SK-N-SH treated with all-trans-retinoic acid at 6 μM for 48 hours (cell line): ENCODE measurements around the gene ZFYVE1.

Experiments used
- ATAC-seq: fragments of 200-7000 bp; cut with Tn5 transposase; 3 replicates; pipeline ENCODE4 v1.9.1; 2020; ENCODE audit warnings: mild to moderate bottlenecking, moderate library complexity
- ARNTL ChIP-seq: fragments of 450-650 bp; formaldehyde crosslinking; IDR thresholded peaks from 2 replicates; pipeline ENCODE4 v1.5.0; 2020; ENCODE audit warnings: low read depth, mild to moderate bottlenecking, moderate library complexity, borderline replicate concordance
- BACH2 ChIP-seq: fragments of 250-450 bp; sonication (Bioruptor Pico); IDR thresholded peaks from 2 replicates; pipeline ENCODE4 v1.9.0; 2021; ENCODE audit warnings: mild to moderate bottlenecking, borderline replicate concordance
- CSDC2 ChIP-seq: fragments of 250-450 bp; sonication (Bioruptor Pico); IDR thresholded peaks from 2 replicates; pipeline ENCODE4 v1.5.0; 2020; ENCODE audit warnings: mild to moderate bottlenecking, moderate library complexity
- ESRRG ChIP-seq: fragments of 250-450 bp; sonication (Bioruptor Pico); IDR thresholded peaks from 2 replicates; pipeline ENCODE4 v1.6.1; 2021; ENCODE audit warnings: mild to moderate bottlenecking
- GLIS3 ChIP-seq: fragments of 250-450 bp; sonication (Bioruptor Pico); IDR thresholded peaks from 2 replicates; pipeline ENCODE4 v1.5.0; 2020; ENCODE audit warnings: mild to moderate bottlenecking, moderate library complexity
- ISL1 ChIP-seq: fragments of 250-450 bp; sonication (Bioruptor Pico); IDR thresholded peaks from 2 replicates; pipeline ENCODE4 v2.1.2; 2022; ENCODE audit warnings: mild to moderate bottlenecking, moderate library complexity
- OSR1 ChIP-seq: fragments of 250-450 bp; sonication (Bioruptor Pico); IDR thresholded peaks from 2 replicates; pipeline ENCODE4 v1.8.0; 2022; ENCODE audit warnings: moderate library complexity, mild to moderate bottlenecking, inconsistent platforms
- PPARA ChIP-seq: fragments of 250-450 bp; sonication (Bioruptor Pico); IDR thresholded peaks from 2 replicates; pipeline ENCODE4 v1.5.0; 2020; ENCODE audit warnings: mild to moderate bottlenecking, borderline replicate concordance
- TCF4 ChIP-seq: fragments of 250-450 bp; sonication (Bioruptor Pico); IDR thresholded peaks from 2 replicates; pipeline ENCODE4 v1.8.0; 2021; ENCODE audit warnings: mild to moderate bottlenecking, moderate library complexity, borderline replicate concordance
- TOX ChIP-seq: fragments of 250-450 bp; sonication (Bioruptor Pico); IDR thresholded peaks from 2 replicates; pipeline ENCODE4 v1.8.0; 2021; ENCODE audit warnings: mild to moderate bottlenecking, moderate library complexity, borderline replicate concordance
- ZC3H10 ChIP-seq: fragments of 250-450 bp; sonication (Bioruptor Pico); IDR thresholded peaks from 2 replicates; pipeline ENCODE4 v1.5.1; 2021; ENCODE audit warnings: mild to moderate bottlenecking, moderate library complexity
- ZFP3 ChIP-seq: fragments of 250-450 bp; sonication (Bioruptor Pico); IDR thresholded peaks from 2 replicates; pipeline ENCODE4 v1.5.0; 2020; ENCODE audit warnings: mild to moderate bottlenecking, moderate library complexity
- ZFP30 ChIP-seq: fragments of 450-650 bp; formaldehyde crosslinking; IDR thresholded peaks from 2 replicates; pipeline ENCODE4 v1.5.0; 2022; ENCODE audit warnings: mild to moderate bottlenecking, moderate library complexity
- ZNF565 ChIP-seq: fragments of 450-650 bp; formaldehyde crosslinking; conservative IDR thresholded peaks from 2 replicates; pipeline ENCODE4 v1.5.0; 2020; ENCODE audit warnings: low read depth, mild to moderate bottlenecking, moderate library complexity
- ZNF70 ChIP-seq: fragments of 450-650 bp; formaldehyde crosslinking; IDR thresholded peaks from 2 replicates; pipeline ENCODE4 v1.5.0; 2020; ENCODE audit warnings: mild to moderate bottlenecking, moderate library complexity
- ZNF8 ChIP-seq: fragments of 450-650 bp; formaldehyde crosslinking; IDR thresholded peaks from 2 replicates; pipeline ENCODE4 v1.5.0; 2020; ENCODE audit warnings: mild to moderate bottlenecking, moderate library complexity
- TF ChIP-seq, protein P1 (sequence below): fragments of 250-450 bp; sonication (Bioruptor Pico); IDR thresholded peaks from 2 replicates; pipeline ENCODE4 v1.8.0; 2020; ENCODE audit warnings: mild to moderate bottlenecking, moderate library complexity, borderline replicate concordance
- TF ChIP-seq, protein P2 (sequence below): fragments of 250-450 bp; sonication (Bioruptor Pico); IDR thresholded peaks from 2 replicates; pipeline ENCODE4 v1.5.1; 2020; ENCODE audit warnings: low read depth, mild to moderate bottlenecking, moderate library complexity
- TF ChIP-seq, protein P3 (sequence below): fragments of 250-450 bp; sonication (Bioruptor Pico); IDR thresholded peaks from 2 replicates; pipeline ENCODE4 v1.5.0; 2020; ENCODE audit warnings: mild to moderate bottlenecking, moderate library complexity
- TF ChIP-seq, protein P4 (sequence below): fragments of 250-450 bp; sonication (Bioruptor Pico); IDR thresholded peaks from 2 replicates; pipeline ENCODE4 v1.8.0; 2021; ENCODE audit warnings: low read depth, mild to moderate bottlenecking, moderate library complexity, borderline replicate concordance

ZFYVE1 gene

DNA sequence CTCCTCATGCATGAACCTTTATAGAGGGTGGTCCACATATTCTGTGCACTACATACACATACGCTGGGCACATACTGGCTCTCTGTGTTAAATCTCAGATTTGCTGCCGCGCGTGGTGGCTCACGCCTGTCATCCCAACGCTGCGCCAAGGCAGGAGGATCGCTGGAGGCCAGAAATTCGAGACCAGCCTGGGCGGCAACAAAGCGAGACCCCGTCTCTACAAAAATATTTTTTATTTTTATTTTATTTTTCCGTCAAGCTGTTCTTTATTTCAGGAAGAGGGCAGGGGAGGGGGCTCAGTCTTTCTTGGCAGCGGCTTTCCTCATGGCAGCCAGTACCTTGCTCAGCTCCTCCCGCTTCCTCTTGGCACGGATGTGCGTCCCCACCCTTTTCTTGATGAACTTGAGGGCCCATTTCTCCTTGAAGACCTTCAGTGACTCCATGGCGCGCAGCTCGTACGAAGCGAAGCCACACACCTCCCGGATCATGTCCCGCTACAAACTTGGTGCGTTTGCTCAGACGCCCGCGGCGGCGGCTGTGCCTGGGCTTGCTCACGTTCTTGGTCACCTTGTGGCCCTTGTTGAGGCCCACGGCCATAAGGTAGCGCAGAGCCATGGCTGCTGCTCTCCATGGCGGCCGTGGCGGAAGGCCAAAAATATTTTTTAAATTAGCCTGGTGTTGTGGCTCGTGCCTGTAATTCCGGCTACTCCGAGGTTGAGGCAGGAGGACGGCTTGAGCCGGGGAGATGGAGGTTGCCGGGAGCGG, 97.4 kb downstream of the ZFYVE1 start:
- TF ChIP-seq, protein P1, sequence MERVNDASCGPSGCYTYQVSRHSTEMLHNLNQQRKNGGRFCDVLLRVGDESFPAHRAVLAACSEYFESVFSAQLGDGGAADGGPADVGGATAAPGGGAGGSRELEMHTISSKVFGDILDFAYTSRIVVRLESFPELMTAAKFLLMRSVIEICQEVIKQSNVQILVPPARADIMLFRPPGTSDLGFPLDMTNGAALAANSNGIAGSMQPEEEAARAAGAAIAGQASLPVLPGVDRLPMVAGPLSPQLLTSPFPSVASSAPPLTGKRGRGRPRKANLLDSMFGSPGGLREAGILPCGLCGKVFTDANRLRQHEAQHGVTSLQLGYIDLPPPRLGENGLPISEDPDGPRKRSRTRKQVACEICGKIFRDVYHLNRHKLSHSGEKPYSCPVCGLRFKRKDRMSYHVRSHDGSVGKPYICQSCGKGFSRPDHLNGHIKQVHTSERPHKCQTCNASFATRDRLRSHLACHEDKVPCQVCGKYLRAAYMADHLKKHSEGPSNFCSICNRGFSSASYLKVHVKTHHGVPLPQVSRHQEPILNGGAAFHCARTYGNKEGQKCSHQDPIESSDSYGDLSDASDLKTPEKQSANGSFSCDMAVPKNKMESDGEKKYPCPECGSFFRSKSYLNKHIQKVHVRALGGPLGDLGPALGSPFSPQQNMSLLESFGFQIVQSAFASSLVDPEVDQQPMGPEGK (CRISPR knock-in tag), result no peak
- no peak for TF ChIP-seq ZNF70 (CRISPR knock-in tag)
- ATAC-seq, result no peak

DNA sequence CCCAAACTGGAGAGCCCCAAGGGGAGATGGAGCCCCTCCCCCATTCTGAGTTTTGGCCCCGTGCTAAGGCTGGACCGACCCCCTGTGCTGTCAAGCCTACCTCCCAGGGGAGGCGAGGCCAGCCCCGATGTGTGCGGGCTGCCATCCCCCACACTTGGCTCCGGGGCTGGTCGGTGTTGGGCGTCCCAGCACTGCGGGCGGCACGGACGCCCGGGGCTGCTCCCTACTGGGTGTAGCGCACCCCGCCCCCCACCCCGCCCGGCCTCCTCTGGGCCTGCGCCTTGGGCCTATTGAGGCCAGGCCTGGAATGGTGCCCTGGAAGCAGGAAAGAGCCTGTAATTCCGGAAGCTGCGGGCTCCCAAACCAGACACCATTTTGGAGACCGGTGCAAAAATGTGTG, 98.0 kb downstream of the ZFYVE1 start:
- no peak for ATAC-seq
- no peak for TF ChIP-seq ZNF565 (CRISPR knock-in tag)
- TF ChIP-seq, protein P2, sequence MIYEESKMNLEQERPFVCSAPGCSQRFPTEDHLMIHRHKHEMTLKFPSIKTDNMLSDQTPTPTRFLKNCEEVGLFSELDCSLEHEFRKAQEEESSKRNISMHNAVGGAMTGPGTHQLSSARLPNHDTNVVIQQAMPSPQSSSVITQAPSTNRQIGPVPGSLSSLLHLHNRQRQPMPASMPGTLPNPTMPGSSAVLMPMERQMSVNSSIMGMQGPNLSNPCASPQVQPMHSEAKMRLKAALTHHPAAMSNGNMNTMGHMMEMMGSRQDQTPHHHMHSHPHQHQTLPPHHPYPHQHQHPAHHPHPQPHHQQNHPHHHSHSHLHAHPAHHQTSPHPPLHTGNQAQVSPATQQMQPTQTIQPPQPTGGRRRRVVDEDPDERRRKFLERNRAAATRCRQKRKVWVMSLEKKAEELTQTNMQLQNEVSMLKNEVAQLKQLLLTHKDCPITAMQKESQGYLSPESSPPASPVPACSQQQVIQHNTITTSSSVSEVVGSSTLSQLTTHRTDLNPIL (CRISPR knock-in tag), result no peak
- TF ChIP-seq GLIS3 (CRISPR knock-in tag), result no peak
- TF ChIP-seq BACH2, result no peak
- TF ChIP-seq ZC3H10 (CRISPR knock-in tag), result no peak
- no peak for TF ChIP-seq CSDC2 (CRISPR knock-in tag)
- no peak for TF ChIP-seq ZNF8 (CRISPR knock-in tag)
- TF ChIP-seq, protein P3, sequence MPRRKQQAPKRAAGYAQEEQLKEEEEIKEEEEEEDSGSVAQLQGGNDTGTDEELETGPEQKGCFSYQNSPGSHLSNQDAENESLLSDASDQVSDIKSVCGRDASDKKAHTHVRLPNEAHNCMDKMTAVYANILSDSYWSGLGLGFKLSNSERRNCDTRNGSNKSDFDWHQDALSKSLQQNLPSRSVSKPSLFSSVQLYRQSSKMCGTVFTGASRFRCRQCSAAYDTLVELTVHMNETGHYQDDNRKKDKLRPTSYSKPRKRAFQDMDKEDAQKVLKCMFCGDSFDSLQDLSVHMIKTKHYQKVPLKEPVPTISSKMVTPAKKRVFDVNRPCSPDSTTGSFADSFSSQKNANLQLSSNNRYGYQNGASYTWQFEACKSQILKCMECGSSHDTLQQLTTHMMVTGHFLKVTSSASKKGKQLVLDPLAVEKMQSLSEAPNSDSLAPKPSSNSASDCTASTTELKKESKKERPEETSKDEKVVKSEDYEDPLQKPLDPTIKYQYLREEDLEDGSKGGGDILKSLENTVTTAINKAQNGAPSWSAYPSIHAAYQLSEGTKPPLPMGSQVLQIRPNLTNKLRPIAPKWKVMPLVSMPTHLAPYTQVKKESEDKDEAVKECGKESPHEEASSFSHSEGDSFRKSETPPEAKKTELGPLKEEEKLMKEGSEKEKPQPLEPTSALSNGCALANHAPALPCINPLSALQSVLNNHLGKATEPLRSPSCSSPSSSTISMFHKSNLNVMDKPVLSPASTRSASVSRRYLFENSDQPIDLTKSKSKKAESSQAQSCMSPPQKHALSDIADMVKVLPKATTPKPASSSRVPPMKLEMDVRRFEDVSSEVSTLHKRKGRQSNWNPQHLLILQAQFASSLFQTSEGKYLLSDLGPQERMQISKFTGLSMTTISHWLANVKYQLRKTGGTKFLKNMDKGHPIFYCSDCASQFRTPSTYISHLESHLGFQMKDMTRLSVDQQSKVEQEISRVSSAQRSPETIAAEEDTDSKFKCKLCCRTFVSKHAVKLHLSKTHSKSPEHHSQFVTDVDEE (CRISPR knock-in tag), result no peak
- no peak for TF ChIP-seq OSR1 (CRISPR knock-in tag)
- TF ChIP-seq, protein P1 (CRISPR knock-in tag), result no peak
- no peak for TF ChIP-seq PPARA (CRISPR knock-in tag)
- TF ChIP-seq TOX, result no peak
- TF ChIP-seq ISL1 (CRISPR knock-in tag), result no peak
- TF ChIP-seq, protein P4, sequence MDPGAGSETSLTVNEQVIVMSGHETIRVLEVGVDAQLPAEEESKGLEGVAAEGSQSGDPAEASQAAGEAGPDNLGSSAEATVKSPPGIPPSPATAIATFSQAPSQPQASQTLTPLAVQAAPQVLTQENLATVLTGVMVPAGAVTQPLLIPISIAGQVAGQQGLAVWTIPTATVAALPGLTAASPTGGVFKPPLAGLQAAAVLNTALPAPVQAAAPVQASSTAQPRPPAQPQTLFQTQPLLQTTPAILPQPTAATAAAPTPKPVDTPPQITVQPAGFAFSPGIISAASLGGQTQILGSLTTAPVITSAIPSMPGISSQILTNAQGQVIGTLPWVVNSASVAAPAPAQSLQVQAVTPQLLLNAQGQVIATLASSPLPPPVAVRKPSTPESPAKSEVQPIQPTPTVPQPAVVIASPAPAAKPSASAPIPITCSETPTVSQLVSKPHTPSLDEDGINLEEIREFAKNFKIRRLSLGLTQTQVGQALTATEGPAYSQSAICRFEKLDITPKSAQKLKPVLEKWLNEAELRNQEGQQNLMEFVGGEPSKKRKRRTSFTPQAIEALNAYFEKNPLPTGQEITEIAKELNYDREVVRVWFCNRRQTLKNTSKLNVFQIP (CRISPR knock-in tag), result no peak
- no peak for TF ChIP-seq ZFP3 (CRISPR knock-in tag)
- TF ChIP-seq ARNTL (CRISPR knock-in tag), result no peak

DNA sequence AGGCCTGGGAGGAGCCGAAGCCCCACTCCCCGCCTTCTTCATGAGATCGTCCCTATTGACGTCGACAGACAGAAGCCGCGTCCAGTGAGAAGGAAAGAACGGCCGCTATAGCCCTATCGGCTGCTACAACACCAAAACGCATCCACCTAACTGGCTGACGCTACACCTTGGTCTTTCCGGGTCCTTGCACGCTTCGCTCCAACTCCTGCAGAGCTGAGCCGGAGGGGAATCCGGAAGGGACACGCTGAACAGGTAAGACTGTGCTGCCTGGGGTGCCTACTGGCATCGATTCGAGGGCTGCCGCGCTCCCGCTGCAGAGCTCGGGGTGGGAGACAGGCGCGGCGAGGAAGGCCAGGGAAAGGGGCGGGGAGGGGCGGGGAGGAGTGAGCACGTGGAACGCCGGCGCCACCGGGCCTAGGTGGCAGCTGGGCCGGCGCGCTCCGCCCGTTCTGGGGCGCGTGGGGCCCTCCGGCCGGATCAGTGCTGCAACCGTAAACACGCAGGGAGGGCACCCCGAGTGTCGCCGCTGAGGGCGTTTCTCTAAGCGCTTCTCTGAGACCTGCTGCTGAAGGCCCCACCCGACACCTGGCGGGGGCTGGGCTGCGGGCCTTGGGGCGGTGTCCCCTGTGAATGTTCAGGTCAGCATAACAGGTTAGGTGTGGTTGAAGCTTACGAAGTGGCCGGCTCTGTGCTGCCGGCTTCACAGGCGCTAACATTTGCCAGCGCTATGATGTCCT, 100.4 kb downstream of the ZFYVE1 start, which contains the start of gene DCAF4:
TSS of gene DCAF4 (plus strand) at position 173 of the 737 bp plus-strand sequence. CDS start 11,515 bp downstream, outside the sequence.
- ATAC-seq, result peak; percentile 99
- TF ChIP-seq ZFP3 (CRISPR knock-in tag), result no peak
- TF ChIP-seq, protein P4 (CRISPR knock-in tag), result no peak
- TF ChIP-seq CSDC2 (CRISPR knock-in tag), result no peak
- no peak for TF ChIP-seq TOX
- no peak for TF ChIP-seq ZNF565 (CRISPR knock-in tag)
- TF ChIP-seq, protein P2 (CRISPR knock-in tag), result no peak
- TF ChIP-seq ARNTL (CRISPR knock-in tag), result no peak
- no peak for TF ChIP-seq ESRRG (CRISPR knock-in tag)
- TF ChIP-seq PPARA (CRISPR knock-in tag), result no peak
- no peak for TF ChIP-seq BACH2
- TF ChIP-seq ZFP30 (CRISPR knock-in tag), result no peak
- TF ChIP-seq TCF4 (CRISPR knock-in tag), result no peak
